ENCODE data around the gene ATP2B3.

DNA sequence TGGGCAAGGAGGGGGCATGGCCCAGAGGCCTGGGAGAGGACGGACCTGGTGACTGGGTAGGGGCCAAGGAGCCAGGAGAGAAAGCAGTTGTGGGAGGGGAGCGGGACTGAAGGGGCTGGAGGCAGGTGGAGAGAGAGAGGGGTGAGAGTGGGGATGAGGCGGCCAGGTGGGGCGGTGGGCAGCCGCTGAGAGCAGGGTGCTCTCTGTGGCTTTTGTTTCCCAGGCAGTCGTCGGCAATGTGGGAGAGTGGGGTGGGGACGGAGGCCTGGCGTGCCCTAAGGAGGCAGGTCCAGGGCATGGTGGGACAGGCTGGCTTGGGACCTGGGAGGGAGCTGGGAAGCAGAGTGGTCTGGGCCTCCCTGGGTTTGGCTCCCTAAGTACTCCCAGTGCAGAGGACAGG lies 3.2 kb upstream of the ATP2B3 start:
- TF ChIP-seq, protein P1, sequence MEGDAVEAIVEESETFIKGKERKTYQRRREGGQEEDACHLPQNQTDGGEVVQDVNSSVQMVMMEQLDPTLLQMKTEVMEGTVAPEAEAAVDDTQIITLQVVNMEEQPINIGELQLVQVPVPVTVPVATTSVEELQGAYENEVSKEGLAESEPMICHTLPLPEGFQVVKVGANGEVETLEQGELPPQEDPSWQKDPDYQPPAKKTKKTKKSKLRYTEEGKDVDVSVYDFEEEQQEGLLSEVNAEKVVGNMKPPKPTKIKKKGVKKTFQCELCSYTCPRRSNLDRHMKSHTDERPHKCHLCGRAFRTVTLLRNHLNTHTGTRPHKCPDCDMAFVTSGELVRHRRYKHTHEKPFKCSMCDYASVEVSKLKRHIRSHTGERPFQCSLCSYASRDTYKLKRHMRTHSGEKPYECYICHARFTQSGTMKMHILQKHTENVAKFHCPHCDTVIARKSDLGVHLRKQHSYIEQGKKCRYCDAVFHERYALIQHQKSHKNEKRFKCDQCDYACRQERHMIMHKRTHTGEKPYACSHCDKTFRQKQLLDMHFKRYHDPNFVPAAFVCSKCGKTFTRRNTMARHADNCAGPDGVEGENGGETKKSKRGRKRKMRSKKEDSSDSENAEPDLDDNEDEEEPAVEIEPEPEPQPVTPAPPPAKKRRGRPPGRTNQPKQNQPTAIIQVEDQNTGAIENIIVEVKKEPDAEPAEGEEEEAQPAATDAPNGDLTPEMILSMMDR (IDR thresholded peaks at IDR 0.05; ENCODE audit: low read length): no peak
- no peak for TF ChIP-seq EZH2 (optimal IDR thresholded peaks at IDR 0.05; ENCODE audit: low read depth, low read length)
- no peak for TF ChIP-seq EZH2phosphoT487 (IDR thresholded peaks at IDR 0.05; ENCODE audit: low read length)
